Activated CD4-positive, alpha-beta T cell treated with anti-CD3 and anti-CD28 coated beads, Interleukin-2, Interleukin-4, amounts not matched to agents 100 ng/mL and 50 ng/mL, durations not matched to agents 16 hours and 8 hours (primary cell): ENCODE results near the gene LRRC4B.

Experiments
- DNase-seq: peaks from one replicate; pipeline ENCODE4 v3.0.0-alpha.2; 2020; ENCODE audit warnings: low spot score

LRRC4B gene

DNA sequence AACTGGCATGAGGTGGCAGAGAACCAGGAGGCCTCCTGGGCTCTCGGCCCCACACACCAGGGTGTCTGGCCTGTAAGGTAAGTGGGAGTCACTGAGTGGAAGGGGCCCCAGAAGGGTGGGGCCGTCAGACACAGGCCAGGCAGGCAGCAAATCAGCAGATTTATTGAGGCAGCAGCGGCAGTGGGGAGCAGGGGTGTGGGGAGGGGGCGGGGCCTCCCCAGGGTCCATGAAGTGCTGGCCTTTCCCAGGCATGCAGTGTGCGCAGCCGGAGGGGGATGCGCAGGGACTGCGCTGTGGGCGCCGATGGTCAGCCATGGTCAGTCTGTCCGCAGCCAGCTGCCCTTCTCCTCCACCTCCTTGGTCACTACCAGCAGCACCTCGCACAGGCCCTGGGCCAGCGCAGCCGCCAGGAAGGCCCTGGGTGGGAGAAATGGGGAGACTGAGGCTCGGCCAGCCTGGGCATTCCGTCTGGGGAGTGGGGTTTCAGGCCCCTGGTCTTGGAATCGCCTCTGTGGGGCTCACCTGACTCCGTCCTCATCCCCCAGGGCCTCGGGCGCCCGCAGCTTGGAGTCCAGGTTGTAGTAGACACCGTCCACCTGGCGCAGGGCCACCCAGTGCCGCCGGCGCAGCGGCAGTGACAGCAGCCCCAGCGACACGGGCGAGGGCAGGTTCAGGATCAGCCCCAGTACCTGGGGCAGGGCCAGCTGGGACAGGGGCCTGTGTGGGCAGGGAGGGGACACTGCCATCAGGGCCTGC lies 62.2 kb downstream of the LRRC4B start:
- no peak for DNase-seq

DNA sequence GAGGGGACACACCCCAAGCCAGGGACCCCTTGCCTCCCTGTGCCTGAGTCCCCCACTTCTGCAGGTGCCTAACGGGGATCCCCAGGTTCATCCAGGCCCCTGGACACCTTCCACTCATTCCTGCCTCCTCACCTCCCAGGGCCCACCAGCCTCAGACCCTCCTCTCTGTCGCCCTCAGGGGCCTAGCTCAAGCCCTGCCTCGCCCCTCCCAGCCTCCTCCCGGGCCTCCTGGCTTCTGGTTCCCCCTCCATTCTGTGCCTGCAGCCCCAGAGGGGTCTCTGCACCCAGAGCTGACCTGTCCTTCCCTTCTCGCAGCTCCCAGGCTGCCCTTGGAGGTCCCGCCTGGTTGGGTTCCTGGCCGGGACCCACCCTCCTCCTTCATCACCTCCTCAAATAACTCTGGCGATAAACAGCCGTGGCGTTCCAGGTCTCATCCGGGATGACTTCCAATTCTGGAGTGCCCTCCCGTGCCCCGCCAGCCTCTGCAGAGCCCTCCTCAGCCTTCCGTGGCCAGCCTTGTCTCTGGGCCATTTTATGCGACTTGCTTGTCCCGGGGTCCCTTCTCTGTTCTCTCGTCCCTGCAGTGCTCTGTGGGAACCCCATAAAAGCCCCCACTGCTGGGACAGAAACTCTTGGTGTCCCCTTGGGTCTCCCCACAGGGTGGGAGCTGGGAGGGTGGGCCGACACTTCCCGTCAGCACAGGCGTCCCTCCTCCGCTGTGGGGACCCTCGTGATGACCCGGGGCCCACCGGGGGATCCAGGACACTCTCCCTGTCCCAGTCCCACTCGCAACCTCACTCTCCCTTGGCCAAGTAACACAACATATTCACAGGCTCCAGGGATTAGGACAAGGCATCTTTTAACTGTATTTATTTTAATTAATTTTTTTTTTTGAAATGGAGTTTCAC lies 66.4 kb downstream of the LRRC4B start:
- DNase-seq = no peak

DNA sequence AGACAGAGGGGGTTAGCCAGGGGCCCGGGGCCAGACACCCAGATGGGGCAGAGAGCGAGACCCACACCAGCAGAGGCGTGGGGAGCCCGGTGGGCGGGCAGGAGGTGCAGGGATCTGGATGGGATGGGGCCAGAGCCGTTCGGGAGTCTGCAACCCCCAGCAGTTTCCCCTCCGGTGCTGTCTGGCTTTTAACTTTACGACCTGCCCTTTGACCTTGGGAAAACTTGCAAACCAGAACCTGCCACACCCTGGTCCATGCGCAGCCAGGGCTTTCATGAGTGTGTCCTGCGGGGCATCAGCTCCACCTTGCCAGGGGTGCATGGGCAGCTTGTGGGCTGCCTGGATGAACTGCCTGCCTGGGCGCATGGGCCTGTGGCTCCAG lies 67.1 kb downstream of the LRRC4B start:
- DNase-seq = no peak

DNA sequence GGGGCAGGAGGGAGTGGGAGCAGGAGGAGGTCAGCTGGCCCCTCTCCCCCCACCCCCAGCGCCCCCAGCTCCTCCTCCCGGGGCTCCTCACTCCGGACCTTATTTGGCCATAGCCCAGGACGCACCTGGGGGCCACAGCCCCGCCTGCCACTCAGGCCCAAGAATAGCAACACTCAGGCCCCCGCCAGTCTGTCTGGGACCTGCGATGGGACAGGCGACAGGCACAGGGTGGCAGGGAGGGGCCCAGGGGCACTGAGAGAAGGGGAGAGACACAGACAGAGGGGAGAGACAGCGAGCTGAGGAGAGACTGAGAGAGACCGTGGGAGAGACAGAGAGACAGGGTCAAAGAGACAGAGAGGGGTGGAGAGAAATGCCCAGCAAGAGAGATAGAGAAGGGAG lies 67.5 kb downstream of the LRRC4B start:
- no peak for DNase-seq

DNA sequence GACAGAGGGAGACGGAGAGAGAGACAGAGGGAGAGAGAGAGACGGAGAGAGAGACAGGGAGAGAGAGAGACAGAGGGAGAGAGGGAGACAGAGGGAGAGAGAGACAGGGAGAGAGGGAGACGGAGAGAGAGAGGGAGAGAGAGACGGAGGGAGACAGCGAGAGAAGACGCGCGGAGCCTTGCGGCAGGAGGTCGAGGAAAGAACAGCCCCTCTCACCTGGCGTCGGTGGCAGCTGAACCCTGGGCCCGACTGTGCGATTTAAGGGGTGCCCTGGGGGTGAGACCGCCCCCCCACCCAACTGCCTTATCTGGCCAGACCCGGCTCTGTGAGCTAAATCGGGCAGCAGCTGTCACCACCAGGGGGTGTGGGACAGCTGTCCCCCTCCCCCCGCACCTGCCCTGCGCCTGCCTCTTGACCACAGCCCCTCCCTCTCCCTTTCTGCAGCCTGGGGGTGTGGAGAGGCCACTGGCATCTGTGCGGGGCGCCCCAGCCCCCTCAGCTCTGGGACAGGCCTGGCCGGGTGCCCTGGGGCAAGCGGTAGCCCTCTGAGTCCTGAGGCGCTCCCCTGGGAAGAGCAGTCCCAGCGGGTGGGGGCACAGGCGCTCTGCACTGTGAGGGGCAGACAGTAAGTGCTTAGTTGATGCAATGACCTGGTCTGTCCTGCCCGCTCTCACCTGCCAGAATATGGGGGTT lies 68.0 kb downstream of the LRRC4B start:
- DNase-seq = no peak

DNA sequence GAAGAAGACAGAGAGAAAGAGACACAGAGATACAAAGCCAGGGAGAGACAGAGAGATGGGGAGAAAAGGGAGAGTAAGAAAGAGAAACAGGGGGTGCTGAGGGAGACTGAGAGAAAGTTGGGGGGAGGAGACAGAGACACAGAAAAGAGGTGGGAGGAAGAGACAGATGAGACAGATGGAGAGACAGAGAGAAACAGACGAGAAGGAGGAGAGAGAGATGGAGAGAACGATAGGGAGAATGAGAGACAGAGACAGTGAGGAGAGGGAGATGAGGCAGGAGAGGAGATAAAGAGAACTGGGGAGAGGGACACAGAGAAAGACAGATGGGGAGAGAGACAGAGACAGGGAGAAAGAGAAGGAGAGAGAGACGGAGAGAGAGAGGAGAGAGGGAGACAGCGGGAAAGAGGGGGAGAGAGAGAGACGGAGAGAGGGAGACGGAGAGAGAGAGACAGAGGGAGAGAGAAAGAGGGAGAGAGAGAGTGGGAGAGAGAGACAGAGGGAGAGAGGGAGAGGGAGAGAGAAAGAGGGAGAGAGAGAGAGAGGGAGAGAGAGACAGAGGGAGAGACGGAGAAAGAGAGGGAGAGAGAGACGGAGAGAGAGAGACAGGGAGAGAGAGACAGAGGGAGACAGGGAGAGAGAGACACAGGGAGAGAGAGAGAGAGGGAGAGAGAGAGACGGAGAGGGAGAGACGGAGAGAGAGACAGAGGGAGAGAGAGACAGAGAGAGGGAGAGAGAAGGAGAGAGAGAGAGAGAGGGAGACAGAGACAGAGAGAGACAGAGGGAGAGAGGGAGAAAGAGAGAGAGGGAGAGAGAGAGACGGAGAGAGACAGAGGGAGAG lies 69.8 kb downstream of the LRRC4B start:
- no peak for DNase-seq

DNA sequence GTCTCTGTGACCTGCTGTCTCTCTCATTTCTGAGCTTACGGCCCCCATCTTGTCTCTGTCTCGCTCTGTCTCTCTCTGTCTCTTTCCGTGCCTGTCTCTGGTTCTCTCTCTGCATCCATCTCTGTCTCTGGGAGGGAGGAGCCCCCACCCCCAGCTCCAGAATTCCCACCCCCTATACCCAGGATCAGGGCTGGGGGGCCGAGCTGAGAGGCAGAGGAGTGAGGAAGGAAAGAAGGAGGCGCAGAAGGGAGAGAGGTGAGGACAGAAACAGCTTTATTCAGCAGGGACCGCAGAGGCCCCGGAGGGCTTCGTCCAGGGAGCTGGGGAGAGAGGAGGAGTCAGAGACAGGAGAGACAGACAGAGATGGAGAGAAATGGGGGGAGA lies 71.2 kb downstream of the LRRC4B start:
- DNase-seq = no peak

DNA sequence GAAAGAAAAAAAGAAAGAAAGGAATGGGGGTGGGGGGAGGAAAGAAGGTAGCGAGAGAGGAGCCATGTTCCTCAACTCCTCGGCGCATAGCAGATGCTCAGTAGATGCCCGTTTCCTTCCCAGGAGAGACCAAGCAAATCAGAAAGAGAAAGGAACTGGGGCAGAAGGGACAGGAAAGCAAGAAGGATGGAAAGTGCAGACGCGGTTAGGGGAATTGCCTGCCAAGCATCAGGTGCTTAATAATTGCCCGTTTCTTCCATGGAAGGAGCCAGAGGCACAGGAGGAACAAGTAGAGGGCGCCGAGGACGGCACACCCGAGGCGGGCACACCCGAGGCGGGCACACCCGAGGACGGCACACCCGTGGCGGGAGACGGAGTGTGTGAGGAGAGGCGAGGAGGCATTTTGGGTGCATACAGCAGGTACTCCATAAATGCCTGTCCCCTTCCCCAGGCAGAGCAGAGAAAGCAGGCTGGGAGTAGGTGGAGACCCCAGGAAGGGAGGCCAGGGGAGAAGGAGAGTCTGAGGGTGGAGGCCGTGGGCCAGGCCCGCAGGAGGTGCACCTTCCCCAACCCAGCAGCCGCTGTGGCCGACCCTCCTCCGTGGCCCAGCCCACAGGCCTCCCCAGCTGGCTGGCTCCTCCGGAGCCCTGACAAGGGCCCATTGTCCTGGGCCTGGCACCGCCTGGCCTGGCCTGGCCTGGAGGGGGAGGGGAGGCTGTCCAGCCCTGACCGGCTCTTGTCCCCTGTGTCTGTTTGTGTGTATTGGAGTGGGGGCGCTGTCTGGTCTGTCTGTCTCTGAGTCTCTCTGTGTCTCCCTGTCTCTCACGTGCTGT lies 71.8 kb downstream of the LRRC4B start:
- DNase-seq = no peak

DNA sequence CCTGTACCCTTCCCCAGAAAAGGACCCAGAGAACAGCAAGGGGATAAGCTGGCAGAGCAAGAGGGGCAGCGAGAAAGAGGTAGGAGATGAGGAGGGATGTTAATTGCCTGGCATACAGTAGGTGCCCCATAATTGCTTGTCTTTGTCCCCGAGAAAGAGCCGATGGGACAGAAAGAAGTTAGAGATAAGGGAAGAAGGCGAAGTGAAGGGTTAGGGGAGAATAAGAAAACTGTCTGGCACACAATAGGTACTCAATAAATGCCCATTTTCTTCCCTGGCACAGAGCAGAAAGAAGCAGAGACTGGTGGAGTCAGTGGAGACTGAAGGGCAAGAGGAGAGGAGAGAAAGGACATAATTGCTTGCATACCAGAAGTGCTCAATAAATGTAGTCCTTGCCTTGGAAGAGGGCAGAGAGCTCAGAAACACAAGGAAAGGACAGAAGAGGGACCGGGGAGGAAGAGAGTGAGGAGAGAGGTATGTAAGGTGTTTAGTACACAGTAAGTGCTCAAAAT lies 73.2 kb downstream of the LRRC4B start:
- DNase-seq = no peak

DNA sequence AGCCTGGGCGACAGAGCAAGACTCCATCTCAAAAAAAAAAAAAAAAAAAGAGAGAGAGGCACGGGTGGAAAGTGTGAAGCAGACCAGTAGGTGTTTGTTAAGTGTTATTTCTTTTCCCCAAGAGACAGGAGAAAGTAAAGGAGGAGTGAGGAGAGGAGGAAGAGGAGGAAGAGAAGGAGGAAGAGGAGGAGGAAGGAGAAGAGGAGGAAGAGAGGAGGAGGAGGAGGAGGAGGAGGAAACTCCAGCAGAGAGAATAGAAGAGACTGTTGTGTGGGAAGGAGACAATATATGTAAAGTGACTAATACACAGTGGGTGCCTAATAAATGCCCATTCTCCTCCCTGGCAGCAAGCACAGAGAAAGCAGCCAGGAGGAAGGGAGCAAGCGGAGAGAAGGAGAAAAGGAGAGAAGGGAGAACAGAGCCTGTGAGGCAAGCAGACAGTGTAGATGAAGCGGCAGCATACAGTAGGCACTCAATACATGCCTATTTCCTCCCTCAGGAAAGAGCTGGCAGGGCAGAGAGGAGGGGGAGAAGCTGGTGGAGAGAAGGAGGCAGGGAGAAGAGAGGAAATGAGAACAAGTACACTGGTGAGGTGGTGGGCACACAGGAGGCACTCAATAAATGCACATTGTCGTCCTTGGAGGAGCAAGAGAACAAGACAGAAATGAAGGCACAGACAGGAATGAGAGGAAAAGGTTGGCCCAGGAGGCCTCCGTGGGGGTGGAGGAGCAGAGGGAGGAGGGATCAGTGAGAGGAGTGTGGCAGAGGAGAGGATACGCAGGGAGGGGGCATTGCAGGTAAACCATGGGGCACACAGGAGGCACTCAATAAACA lies 73.8 kb downstream of the LRRC4B start:
- no peak for DNase-seq

DNA sequence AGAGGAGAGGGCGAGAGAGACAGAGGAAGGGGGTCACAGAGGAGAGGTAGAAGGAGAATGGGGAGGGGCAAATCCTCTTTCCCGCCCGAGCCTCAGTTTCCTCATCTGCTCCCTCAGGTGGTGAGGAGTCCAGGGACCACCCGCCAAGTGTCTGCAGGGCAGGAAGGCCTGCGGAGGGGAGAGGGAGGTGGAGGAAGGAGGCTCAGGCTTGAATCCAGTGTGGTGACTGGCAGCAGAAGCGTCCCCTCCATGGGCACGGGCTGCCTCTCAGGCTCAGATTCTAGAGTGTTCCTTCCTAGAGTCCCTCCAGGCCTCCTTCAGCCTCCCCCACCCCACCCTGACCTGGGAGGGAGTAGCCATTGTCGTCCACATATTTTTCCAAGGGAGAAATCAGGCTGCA lies 75.1 kb downstream of the LRRC4B start:
- DNase-seq = no peak

DNA sequence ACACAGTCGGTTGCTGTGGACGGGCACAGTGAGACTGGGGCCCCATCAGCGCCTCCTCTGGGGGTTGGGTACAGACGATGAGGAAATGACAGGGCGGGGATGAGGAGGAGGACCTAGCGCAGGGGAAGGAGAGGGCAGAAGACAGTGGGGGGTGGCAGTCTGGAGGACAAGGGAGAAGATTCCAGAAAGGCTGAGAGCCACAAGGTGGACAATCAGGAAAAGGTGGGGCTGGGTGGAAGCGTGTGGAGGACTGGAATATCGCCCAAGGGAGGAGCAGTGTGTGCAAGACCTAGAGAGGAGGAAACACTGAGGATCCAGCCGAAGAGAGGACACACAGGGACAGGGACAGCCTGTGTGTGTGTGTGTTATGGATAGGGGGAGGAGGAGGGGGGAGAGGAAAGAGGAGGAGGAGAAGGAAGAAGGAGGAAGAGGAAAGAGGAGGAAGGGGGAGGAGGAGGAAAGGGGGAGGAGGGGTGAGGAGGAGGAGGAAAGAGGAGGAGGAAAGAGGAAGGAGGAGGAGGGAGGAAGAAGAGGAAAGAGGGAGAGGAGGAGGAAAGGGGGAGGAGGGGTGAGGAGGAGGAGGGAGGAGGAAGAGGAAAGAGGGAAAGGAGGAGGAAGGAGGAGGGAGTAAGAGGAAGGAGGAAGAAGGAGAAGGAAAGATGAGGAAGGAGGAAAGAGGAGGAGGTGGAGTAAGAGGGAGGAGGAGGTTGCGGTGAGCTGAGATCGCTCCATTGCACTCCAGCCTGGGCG lies 75.8 kb downstream of the LRRC4B start:
- no peak for DNase-seq

DNA sequence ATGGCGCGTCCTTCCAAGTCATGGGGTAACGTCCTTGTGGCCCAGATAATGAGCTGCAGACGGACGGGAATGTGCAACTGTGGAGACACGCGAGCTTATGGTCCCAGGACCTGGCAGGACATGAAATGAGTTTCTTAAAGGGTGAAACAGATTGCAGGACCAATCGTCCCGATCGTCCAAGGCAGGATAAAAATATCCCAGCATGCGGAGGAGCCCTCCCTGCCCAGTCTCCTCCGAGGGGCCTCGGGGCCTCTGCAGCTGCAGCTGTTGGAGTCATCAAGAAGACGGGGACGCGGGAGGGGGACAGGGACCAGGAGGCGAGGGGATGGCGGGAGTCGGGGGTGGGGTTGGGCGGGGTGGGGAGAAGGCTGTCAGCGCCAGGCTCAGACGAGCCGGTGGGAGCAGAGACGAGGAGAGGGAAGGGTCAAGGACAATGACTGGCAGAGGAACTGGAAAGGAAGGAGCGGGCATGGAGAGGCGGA lies 77.2 kb downstream of the LRRC4B start:
- DNase-seq = no peak

DNA sequence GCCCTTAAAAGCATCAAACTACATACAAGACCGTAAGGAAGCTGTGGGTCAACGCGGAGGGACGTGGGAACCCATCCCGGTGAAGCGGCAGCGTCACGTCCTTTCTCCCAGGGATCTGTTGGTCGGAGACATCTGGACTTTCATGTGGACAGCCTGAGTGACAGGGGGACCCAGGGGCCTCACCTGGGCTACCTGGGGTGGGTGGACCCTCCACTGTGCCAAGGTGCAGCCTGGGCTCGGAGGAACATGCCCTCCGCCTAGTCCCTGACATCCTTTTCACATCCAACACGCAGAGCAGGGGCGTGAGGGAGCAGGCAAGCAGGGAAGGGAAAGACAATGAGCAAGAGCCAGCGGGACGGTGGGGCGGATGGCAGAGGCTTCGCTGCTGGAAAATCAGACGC lies 77.8 kb downstream of the LRRC4B start:
- no peak for DNase-seq

DNA sequence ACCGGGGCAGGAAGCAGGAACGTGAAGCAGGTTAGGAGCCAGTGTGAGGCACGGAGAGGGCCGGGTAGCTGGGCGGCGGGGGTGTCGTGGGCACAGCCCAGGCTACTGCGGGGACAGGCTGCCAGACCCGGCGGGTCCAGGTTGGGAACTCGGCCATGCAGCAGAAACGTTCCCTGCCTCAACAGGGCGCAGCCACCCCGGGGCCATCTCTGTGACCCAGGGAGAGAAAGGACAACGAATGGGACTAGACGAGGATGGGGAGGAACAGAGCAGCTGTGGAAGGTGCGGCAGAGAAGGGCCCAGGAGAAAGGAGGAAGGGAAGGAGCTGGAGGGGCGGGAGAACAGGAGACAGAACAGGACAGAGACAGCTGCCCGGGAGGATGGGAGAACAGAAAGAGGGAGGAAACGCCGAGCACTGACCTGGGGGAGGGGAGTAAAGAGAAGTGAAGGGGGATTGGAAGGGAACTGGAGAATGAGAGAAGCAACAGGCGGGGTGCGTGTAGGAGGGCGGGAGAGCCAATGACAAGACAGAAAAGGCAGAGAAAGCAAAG lies 78.7 kb downstream of the LRRC4B start:
- no peak for DNase-seq

DNA sequence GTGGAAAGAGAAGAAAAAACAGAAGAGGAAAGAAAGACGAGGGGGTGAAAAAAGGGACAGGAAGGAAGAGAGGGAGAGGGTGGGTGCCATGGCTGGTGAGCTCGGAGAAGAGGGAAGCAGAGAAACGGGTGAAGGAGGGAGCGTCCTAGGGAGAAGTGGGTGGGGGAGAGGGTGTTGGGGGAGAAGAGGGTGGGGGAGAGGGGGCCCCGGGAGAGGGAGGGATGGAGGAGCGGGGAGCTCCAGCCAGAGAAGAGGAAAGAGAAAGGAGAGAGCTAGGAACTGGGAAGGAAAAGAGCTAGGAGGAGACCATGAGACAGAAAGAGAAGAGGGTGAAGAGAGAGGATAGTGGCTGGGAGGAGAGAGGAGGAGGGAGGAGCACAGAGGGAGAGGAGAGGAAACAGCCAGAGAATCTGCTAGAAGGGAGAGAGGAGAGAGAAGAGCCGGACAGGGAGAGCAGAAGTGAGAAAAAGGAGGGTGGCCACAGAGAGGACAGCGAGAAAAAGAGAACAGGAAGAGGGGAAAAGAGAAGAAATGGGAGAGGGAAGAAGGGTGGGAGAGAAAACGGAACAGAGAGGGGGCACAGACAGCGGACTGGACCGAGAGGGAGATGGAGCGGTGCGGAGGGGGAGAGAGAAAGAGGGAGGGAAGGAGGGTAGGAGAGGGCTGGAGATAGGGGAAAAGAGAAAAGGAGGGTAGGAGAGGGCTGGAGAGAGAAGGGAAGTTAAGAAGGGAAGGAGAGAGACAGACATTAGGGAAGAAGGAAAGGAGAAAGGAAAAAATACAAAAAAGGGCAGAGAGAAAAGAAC lies 79.6 kb downstream of the LRRC4B start:
- no peak for DNase-seq

DNA sequence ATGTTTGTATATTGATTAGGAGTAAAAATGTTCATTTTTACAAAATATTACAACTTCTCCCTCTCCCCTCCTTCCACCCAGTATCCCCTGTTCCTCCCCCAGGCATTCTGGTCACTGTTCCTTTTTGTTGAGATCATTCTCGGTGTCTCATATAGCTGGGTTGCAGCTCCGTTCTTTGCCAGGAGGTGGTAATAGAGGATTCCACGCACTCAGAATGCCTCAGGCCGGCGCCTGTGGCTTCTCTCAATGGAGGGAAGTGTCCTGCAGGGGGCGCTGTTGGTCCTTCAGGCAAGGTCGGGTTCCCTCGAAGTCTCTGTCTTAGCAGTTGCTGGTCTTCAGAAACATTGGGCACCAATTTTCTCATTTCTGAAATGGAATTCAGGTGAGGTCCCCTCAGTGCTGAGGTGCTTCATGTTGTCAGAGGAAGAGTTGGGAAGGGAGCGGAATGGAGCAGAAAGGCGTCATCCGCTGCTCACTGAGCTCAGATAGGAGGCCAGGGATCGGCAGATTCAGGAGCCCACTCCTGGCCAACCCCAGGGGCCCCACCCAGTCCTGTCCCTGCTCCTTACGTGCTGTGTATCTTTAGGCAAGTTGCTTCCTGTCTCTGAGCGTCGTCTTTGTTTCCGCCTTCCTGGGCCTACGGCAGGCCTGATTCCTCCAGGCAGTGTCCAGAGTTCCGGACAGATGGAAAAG lies 81.3 kb downstream of the LRRC4B start:
- DNase-seq = peak; percentile 42
